GM12878 (cell line): ENCODE results near the gene TCAF1. TPM values are rescaled to one million over a fixed set of nuclear protein-coding genes. Genes with fewer than 3 reads are reported as not detected.
A peak's percentile ranks its signal among the peaks of the same experiment; 100 is the strongest.

ENCODE experiments used
- ATF2 ChIP-seq: IDR thresholded peaks from 2 replicates; pipeline ENCODE4 v1.6.1; 2012; ENCODE audit warnings: low read length, inconsistent platforms
- ATF7 ChIP-seq: fragments of 450-650 bp; IDR thresholded peaks from 2 replicates; pipeline ENCODE4 v1.6.1; 2016; ENCODE audit warnings: low read depth, mild to moderate bottlenecking
- CHD1 ChIP-seq: IDR thresholded peaks from 2 replicates; pipeline ENCODE4 v1.6.1; 2012; ENCODE audit warnings: low read depth, low read length, improper control_type of control experiment
- CHD2 ChIP-seq: IDR thresholded peaks from 2 replicates; pipeline ENCODE4 v1.6.1; 2011; ENCODE audit warnings: low read depth, low read length, improper control_type of control experiment, borderline replicate concordance
- CUX1 ChIP-seq: IDR thresholded peaks from 2 replicates; pipeline ENCODE4 v1.6.1; 2012; ENCODE audit warnings: improper control_type of control experiment, low read depth, low read length; ENCODE audit not compliant: insufficient replicate concordance
- ETV6 ChIP-seq, 2 experiments: fragments of 450-650 bp in 1 of 2; IDR thresholded peaks in 1 of 2; conservative IDR thresholded peaks in 1 of 2; 2 replicates each; pipeline ENCODE4 v1.6.1; 2014; ENCODE audit warnings: antibody characterized with exemption in 1 of 2, borderline replicate concordance in 1 of 2, low read depth in 1 of 2, mild to moderate bottlenecking in 1 of 2, moderate library complexity in 1 of 2
- IKZF2 ChIP-seq, 2 experiments: fragments of 450-650 bp; IDR thresholded peaks; 2 replicates each; pipeline ENCODE4 v1.6.1; 2017; ENCODE audit warnings: mild to moderate bottlenecking in 2 of 2, moderate library complexity in 2 of 2
- IRF5 ChIP-seq: fragments of 450-650 bp; IDR thresholded peaks from 2 replicates; pipeline ENCODE4 v1.6.1; 2017; ENCODE audit warnings: borderline replicate concordance
- JUNB ChIP-seq: IDR thresholded peaks from 2 replicates; pipeline ENCODE4 v1.6.1; 2016; ENCODE audit warnings: antibody characterized with exemption, mild to moderate bottlenecking
- MTA2 ChIP-seq: fragments of 450-650 bp; IDR thresholded peaks from 2 replicates; pipeline ENCODE4 v1.6.1; 2016; ENCODE audit warnings: low read depth, mild to moderate bottlenecking, moderate library complexity
- MTA3 ChIP-seq: IDR thresholded peaks from 2 replicates; pipeline ENCODE4 v1.6.1; 2012; ENCODE audit warnings: low read length, inconsistent platforms, borderline replicate concordance
- MXI1 ChIP-seq: fragments of 150-350 bp; IDR thresholded peaks from 2 replicates; pipeline ENCODE4 v1.6.1; 2011; ENCODE audit warnings: low read depth, mild to moderate bottlenecking, inconsistent platforms, low read length, improper control_type of control experiment
- MYC ChIP-seq: IDR thresholded peaks from 2 replicates; pipeline ENCODE4 v1.6.1; 2011; ENCODE audit warnings: mild to moderate bottlenecking, low read length, moderate library complexity, inconsistent platforms; ENCODE audit not compliant: insufficient read depth, insufficient replicate concordance, insufficient read length, severe bottlenecking
- RAD21 ChIP-seq: IDR thresholded peaks from 2 replicates; pipeline ENCODE4 v1.6.1; 2011; ENCODE audit warnings: mild to moderate bottlenecking, low read depth, low read length, moderate library complexity; ENCODE audit not compliant: insufficient read depth
- SMAD5 ChIP-seq: IDR thresholded peaks from 2 replicates; pipeline ENCODE4 v1.6.1; 2016; ENCODE audit warnings: antibody characterized with exemption, low read depth
- SMC3 ChIP-seq: IDR thresholded peaks from 2 replicates; pipeline ENCODE4 v1.6.1; 2011; ENCODE audit warnings: low read length, improper control_type of control experiment, borderline replicate concordance
- TARDBP ChIP-seq: IDR thresholded peaks from 2 replicates; pipeline ENCODE4 v1.6.1; 2016; ENCODE audit warnings: borderline replicate concordance
- USF2 ChIP-seq: IDR thresholded peaks from 2 replicates; pipeline ENCODE4 v1.6.1; 2011; ENCODE audit warnings: low read depth, low read length, improper control_type of control experiment, borderline replicate concordance
- YBX1 ChIP-seq: fragments of 450-650 bp; IDR thresholded peaks from 2 replicates; pipeline ENCODE4 v1.6.1; 2016; ENCODE audit warnings: antibody characterized with exemption
- YY1 ChIP-seq: IDR thresholded peaks from 2 replicates; pipeline ENCODE4 v1.6.1; 2011; ENCODE audit warnings: low read depth, mild to moderate bottlenecking, low read length
- ZNF622 ChIP-seq: fragments of 450-650 bp; IDR thresholded peaks from 2 replicates; pipeline ENCODE4 v1.6.1; 2017; ENCODE audit warnings: mild to moderate bottlenecking, inconsistent platforms
- polyA plus RNA-seq, 11 experiments: library from polyadenylated mRNA; depleted of rRNA in 4 of 11; unstranded in 6 of 11; stranded (reverse) in 5 of 11; fragments of >200 nt; fragmentation: Nextera tagmentation in 4 of 11; fragmentation: Illumina TruSeq in 1 of 11; extraction: Ambion mirVana in 4 of 11; extraction: Trizol in 1 of 11; gene quantifications; 1 replicate in 1 of 11; 2 replicates in 10 of 11; pipeline versions ENCODE4 v1.2.1 to v1.2.3, GENCODE V29; 2011 to 2016; ENCODE audit warnings: inconsistent platforms in 2 of 11, missing spikeins in 2 of 11, low read depth in 1 of 11
- total RNA-seq, 4 experiments: library from RNA; depleted of rRNA in 3 of 4; stranded (reverse); fragments of >200 nt in 3 of 4; fragmentation: Illumina TruSeq in 1 of 4; extraction: Trizol in 1 of 4; gene quantifications; 2 replicates each; pipeline versions ENCODE4 v1.2.1 to v1.2.3, GENCODE V29; 2013 to 2021

TCAF1 gene
- total and polyA plus RNA-seq, 10 of the 15 experiments (the other 5 are each of a cell fraction or from before 2014, with no cell fraction given), result 2.2 to 16.3 (median 8.0) TPM

GRCh38 chr7:143892527-143893300 lies 9.3 kb downstream of the TCAF1 start (continued):
- TF ChIP-seq CUX1 (no peak), ATF7 (peak; percentile 94), ATF2 (peak; percentile 76), JUNB (peak; percentile 61), ETV6 (conservative IDR thresholded peaks at IDR 0.05 in 1 of 2, IDR thresholded peaks at IDR 0.05 in 1 of 2; ENCODE audit: borderline replicate concordance in 1 of 2, low read depth in 1 of 2) (no peak), YY1 (no peak), CHD2 (no peak), IKZF2 (IDR thresholded peaks at IDR 0.05) (peak; percentile 16 to 44; a peak in 1 of 4 replicates), YBX1 (no peak), CHD1 (no peak), RAD21 (peak; percentile 51), MYC (no peak), MTA2 (0 out of 2 replicates have a peak, but pooled peaks have one; percentile 12), TARDBP (no peak), SMC3 (peak; percentile 39; the same call in 1 of the 2 replicates), MXI1 (no peak), MTA3 (no peak), ZNF622 (no peak), IRF5 (no peak), USF2 (no peak), SMAD5 (no peak)
